Thyroid gland (tissue), 4 donors: ENCODE results near the gene DIP2B.

ENCODE experiments used
- CTCF ChIP-seq, 6 experiments: fragments of 200-600 bp in 3 of 6; fragments of 450-650 bp in 3 of 6; sonication (generic) in 3 of 6; IDR thresholded peaks; one replicate each; pipeline ENCODE4 v1.5.1; 2016 to 2019; ENCODE audit warnings: antibody characterized with exemption in 6 of 6, mild to moderate bottlenecking in 2 of 6, inconsistent platforms in 1 of 6, moderate library complexity in 1 of 6
- POLR2A ChIP-seq, 2 donors: fragments of 450-650 bp; IDR thresholded peaks; one replicate each; pipeline ENCODE4 v1.6.1; 2017; ENCODE audit warnings: antibody characterized with exemption in 2 of 2, mild to moderate bottlenecking in 2 of 2, moderate library complexity in 1 of 2

DNA sequence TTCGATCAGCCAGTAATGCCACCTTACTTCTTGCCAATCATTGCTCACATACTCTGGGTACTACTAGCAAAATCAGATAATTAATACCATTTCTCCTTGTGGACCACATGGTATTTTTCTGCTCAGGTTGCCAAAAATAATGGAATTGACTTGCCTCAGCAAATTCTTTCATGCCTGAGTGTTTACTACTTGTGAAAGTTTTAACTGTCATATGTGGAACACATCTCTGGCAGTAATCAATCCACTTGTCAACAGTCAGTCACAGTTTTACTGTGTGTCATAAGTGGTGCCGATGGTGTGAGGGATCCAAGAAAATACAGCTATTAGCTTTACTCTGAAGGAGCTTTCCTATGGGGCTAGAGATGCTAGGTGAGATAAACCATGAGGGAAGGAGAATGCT, 203.8 kb downstream of the DIP2B start:
- TF ChIP-seq CTCF (IDR thresholded peaks at IDR 0.05) (no peak), POLR2A (IDR thresholded peaks at IDR 0.05) (no peak)
